OCI-LY3 (cell line): Measurements from ENCODE around the gene CLP1.

Experiments
- EZH2phosphoT487 ChIP-seq: fragments of 200-600 bp; shearing (Covaris generic); IDR thresholded peaks from 2 replicates; pipeline ENCODE4 v1.6.1; 2018; ENCODE audit warnings: antibody characterized with exemption, mixed run types, low read depth
- TF ChIP-seq, protein P1 (sequence below): fragments of 200-600, 300-600 bp; sonication (generic); IDR thresholded peaks from 2 replicates; pipeline ENCODE4 v1.5.1; 2014; ENCODE audit warnings: antibody characterized with exemption, low read length, low read depth

DNA sequence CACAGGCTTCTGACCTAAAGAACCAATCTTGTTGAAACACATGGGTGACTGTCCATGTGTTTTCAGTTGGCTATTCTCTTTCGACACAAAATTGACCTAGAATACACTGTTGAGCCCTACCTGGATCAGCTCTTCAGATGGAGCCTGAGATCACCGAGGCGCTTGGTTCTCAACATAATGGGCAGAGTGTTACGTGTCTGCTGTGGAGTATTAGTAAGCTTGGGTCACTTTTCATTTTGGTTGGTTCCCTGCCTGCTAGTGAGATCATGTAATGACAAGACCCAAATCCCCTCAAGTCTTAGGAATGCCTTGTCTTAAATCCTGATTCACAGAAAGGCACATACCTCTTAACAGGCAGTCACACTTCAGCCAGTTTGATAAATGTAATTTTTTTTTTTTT, 45.8 kb downstream of the CLP1 start:
- TF ChIP-seq, protein P1, sequence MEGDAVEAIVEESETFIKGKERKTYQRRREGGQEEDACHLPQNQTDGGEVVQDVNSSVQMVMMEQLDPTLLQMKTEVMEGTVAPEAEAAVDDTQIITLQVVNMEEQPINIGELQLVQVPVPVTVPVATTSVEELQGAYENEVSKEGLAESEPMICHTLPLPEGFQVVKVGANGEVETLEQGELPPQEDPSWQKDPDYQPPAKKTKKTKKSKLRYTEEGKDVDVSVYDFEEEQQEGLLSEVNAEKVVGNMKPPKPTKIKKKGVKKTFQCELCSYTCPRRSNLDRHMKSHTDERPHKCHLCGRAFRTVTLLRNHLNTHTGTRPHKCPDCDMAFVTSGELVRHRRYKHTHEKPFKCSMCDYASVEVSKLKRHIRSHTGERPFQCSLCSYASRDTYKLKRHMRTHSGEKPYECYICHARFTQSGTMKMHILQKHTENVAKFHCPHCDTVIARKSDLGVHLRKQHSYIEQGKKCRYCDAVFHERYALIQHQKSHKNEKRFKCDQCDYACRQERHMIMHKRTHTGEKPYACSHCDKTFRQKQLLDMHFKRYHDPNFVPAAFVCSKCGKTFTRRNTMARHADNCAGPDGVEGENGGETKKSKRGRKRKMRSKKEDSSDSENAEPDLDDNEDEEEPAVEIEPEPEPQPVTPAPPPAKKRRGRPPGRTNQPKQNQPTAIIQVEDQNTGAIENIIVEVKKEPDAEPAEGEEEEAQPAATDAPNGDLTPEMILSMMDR, result no peak
- TF ChIP-seq EZH2phosphoT487, result no peak
